AG09319 (cell line): ENCODE data around the gene TRIM69.

ENCODE experiments used
- DNase-seq: peaks from one replicate; pipeline ENCODE4 v3.0.0-alpha.2; 2010; ENCODE audit warnings: low read depth; ENCODE audit errors: extremely low read depth
- TF ChIP-seq, protein P1 (sequence below): IDR thresholded peaks from 2 replicates; pipeline ENCODE4 v1.5.1; 2011; ENCODE audit warnings: low read depth, mild to moderate bottlenecking, inconsistent platforms, low read length, moderate library complexity

The TRIM69 gene

DNA sequence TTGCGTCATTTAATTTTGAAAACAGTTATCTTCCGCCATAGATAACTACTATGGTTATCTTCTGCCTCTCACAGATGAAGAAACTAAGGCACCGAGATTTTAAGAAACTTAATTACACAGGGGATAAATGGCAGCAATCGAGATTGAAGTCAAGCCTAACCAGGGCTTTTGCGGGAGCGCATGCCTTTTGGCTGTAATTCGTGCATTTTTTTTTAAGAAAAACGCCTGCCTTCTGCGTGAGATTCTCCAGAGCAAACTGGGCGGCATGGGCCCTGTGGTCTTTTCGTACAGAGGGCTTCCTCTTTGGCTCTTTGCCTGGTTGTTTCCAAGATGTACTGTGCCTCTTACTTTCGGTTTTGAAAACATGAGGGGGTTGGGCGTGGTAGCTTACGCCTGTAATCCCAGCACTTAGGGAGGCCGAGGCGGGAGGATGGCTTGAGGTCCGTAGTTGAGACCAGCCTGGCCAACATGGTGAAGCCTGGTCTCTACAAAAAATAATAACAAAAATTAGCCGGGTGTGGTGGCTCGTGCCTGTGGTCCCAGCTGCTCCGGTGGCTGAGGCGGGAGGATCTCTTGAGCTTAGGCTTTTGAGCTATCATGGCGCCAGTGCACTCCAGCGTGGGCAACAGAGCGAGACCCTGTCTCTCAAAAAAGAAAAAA, 23.9 kb upstream of the TRIM69 start:
- peak; percentile 69 for DNase-seq
- TF ChIP-seq, protein P1, sequence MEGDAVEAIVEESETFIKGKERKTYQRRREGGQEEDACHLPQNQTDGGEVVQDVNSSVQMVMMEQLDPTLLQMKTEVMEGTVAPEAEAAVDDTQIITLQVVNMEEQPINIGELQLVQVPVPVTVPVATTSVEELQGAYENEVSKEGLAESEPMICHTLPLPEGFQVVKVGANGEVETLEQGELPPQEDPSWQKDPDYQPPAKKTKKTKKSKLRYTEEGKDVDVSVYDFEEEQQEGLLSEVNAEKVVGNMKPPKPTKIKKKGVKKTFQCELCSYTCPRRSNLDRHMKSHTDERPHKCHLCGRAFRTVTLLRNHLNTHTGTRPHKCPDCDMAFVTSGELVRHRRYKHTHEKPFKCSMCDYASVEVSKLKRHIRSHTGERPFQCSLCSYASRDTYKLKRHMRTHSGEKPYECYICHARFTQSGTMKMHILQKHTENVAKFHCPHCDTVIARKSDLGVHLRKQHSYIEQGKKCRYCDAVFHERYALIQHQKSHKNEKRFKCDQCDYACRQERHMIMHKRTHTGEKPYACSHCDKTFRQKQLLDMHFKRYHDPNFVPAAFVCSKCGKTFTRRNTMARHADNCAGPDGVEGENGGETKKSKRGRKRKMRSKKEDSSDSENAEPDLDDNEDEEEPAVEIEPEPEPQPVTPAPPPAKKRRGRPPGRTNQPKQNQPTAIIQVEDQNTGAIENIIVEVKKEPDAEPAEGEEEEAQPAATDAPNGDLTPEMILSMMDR, result no peak

- no peak for DNase-seq
- TF ChIP-seq, protein P1, result no peak; the same call in 1 of the 2 replicates
Observed at GRCh38 chr15:44713006-44713966, 23.0 kb upstream of the TRIM69 start.

DNA sequence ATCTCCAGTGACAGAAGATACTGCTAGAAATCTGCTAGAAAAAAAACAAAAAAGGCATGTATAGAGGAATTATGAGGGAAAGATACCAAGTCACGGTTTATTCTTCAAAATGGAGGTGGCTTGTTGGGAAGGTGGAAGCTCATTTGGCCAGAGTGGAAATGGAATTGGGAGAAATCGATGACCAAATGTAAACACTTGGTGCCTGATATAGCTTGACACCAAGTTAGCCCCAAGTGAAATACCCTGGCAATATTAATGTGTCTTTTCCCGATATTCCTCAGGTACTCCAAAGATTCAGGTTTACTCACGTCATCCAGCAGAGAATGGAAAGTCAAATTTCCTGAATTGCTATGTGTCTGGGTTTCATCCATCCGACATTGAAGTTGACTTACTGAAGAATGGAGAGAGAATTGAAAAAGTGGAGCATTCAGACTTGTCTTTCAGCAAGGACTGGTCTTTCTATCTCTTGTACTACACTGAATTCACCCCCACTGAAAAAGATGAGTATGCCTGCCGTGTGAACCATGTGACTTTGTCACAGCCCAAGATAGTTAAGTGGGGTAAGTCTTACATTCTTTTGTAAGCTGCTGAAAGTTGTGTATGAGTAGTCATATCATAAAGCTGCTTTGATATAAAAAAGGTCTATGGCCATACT, 21.1 kb upstream of the TRIM69 start:
- TF ChIP-seq, protein P1, result no peak
- no peak for DNase-seq

DNA sequence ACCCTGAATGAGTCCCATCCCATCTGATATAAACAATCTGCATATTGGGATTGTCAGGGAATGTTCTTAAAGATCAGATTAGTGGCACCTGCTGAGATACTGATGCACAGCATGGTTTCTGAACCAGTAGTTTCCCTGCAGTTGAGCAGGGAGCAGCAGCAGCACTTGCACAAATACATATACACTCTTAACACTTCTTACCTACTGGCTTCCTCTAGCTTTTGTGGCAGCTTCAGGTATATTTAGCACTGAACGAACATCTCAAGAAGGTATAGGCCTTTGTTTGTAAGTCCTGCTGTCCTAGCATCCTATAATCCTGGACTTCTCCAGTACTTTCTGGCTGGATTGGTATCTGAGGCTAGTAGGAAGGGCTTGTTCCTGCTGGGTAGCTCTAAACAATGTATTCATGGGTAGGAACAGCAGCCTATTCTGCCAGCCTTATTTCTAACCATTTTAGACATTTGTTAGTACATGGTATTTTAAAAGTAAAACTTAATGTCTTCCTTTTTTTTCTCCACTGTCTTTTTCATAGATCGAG, 20.5 kb upstream of the TRIM69 start:
- DNase-seq, result no peak
- TF ChIP-seq, protein P1, result no peak

GRCh38 chr15:44716983-44717602, 19.2 kb upstream of the TRIM69 start:
- DNase-seq, result no peak
- TF ChIP-seq, protein P1, result no peak

GRCh38 chr15:44718180-44718926, 18.0 kb upstream of the TRIM69 start:
- DNase-seq, result no peak
- TF ChIP-seq, protein P1, result no peak
